Activated T-helper 1 cell treated with anti-CD3 and anti-CD28 coated beads, Interleukin-12 subunit alpha, Interleukin-12 subunit beta, Interleukin-2, Interleukin-4 antibody, amounts not matched to agents 30 ng/mL and 10 ng/mL and 1 ng/mL, durations not matched to agents 14 hours and 24 hours and 36 hours (primary cell): Measurements from ENCODE around the gene TUBB2B. TPM values are rescaled to one million over a fixed set of nuclear protein-coding genes. Genes with fewer than 3 reads are reported as not detected.
A peak's percentile ranks its signal among the peaks of the same experiment; 100 is the strongest.
"Not testable (repeated sequence)": the region's sequence is repeated elsewhere in the genome, so short reads cannot be mapped to it uniquely, and the experiment has no call there.

Source experiments
- DNase-seq: peaks from one replicate; pipeline ENCODE4 v3.0.0; 2021; ENCODE audit warnings: low spot score
- H3K27ac Mint-ChIP-seq: one replicate; pipeline ENCODE4 v1.8.0; 2021; ENCODE audit warnings: mild to moderate bottlenecking, mixed read lengths
- H3K27me3 Mint-ChIP-seq: one replicate; pipeline ENCODE4 v1.8.0; 2022; ENCODE audit warnings: mild to moderate bottlenecking, moderate library complexity, mixed read lengths; ENCODE audit not compliant: insufficient read depth
- H3K36me3 Mint-ChIP-seq: one replicate; pipeline ENCODE4 v1.8.0; 2021; ENCODE audit warnings: low read depth, mixed read lengths
- H3K4me1 Mint-ChIP-seq: one replicate; pipeline ENCODE4 v1.8.0; 2021; ENCODE audit warnings: low read depth, mixed read lengths
- H3K4me3 Mint-ChIP-seq: one replicate; pipeline ENCODE4 v1.8.0; 2021; ENCODE audit warnings: mild to moderate bottlenecking, moderate library complexity, mixed read lengths
- H3K9me3 Mint-ChIP-seq: one replicate; pipeline ENCODE4 v1.8.0; 2021; ENCODE audit warnings: mixed read lengths
- intact Hi-C: fragments of 100-400 bp; cut with micrococcal nuclease; formaldehyde crosslinking; loops from one replicate; pipeline ENCODE4 v1.15.1; 2024
- total RNA-seq: library from RNA; stranded (reverse); gene quantifications from 2 replicates; pipeline ENCODE4 v1.2.3, GENCODE V29; 2022

TUBB2B gene
- total RNA-seq, 1 donor from 2014 or later: 0.57 TPM

DNA sequence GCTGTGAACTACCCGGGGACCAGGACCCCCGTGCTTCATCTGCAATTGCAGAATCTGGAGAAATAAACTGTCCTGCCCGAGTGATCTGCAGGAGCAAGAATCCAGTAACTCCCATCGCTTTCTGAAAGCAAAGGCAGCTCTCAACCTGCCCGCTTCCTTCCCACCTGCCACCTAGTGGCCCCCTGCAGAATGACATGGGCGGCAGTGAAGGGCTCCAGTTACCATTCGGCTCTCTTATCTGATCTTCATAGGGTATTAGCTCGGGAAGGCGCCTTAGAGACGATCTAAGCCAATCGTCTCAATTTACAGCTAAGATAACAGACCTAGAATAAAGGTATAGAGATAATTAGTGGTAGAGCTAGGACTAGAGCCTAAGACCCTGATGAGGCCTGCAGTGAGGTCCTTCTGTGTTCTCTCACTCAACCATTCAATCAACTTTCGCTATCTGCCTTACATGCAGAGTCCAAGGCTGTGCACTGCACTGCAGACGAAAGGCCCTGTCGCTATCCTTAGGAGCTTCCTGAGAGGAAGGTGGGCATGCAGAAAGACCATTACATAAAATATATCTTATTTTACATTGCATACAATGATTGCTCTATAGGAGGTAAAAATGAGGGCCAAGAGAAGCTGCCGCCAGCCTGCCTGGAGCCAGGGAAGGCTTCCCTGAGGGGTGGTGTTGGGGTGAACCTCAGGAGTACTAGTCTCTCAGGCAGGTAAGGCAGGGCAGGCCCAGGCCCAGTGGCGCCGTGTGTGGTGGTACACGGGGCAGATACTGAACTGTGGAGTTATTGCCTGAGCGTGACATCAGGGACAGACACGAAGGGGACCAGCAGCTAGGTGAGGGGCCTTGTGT is 24.2 kb upstream of the TUBB2B start:
- Mint-ChIP-seq H3K36me3 (no peaks in the 10 kb centered on the region), H3K27ac (no peak overlapping the region), H3K4me3 (no peak overlapping the region), H3K9me3 (peaks cover 4% of the 10 kb centered on the region), H3K4me1 (peaks cover 14% of the 10 kb centered on the region), H3K27me3 (peaks cover 30% of the 10 kb centered on the region)
- intact Hi-C loops: loop anchor here (1.0 kb wide), 1 partner anchor 125 kb away; no protein-coding TSS in a partner anchor
- peak; percentile 75 for DNase-seq

DNA sequence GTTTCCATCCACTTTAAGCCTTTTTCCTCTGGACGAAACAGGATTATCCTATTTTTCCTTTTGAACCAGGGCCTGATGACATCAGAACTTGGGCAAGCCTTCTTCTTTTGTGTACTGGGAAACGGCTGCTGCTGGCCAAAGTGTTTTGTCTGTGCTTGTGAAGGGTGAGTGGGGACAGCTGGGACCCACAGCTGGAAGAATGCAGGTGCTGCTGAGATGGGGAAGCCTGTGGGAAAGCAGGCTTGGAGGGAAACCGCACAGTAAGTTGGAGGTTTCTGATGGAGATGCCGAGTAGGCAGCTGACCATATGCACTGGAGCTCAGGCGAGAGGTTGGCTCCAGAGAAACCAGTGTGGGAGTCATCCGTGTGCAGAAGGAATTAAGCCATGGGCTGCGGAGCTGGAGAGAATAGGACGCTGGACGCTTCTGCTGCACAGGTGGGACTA is 22.8 kb upstream of the TUBB2B start:
- Mint-ChIP-seq H3K27me3 (peaks cover 35% of the 10 kb centered on the region), H3K4me3 (no peak overlapping the region), H3K36me3 (no peaks in the 10 kb centered on the region), H3K4me1 (peaks cover 14% of the 10 kb centered on the region), H3K27ac (no peak overlapping the region), H3K9me3 (peaks cover 4% of the 10 kb centered on the region)
- no peak for DNase-seq
- intact Hi-C loops: no loop called here

DNA sequence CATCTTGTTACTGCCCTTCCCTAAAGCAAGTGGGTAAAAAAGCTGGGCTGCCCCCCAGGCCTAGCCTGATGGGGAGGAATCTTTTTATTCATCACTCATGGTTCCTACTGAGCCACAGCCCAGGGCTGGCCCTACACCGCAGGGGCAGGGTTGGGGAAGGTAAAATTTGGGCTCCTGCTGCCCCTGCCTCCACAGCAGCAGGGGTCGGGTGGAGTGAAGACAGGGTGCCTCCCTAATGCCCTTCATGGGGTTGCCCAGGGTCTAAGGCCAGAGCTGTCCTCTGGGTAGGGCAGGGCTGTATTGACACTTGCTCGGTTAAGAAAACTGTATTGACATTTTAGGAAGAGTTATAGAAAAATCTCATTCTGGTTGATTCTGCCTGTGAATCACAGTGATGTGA is 22.4 kb upstream of the TUBB2B start:
- DNase-seq: no peak
- H3K27ac Mint-ChIP-seq: no peak overlapping the region
- peaks cover 14% of the 10 kb centered on the region for H3K4me1 Mint-ChIP-seq
- H3K4me3 Mint-ChIP-seq: no peak overlapping the region
- H3K27me3 Mint-ChIP-seq: peaks cover 34% of the 10 kb centered on the region
- peaks cover 4% of the 10 kb centered on the region for H3K9me3 Mint-ChIP-seq
- intact Hi-C loops: no loop called here
- H3K36me3 Mint-ChIP-seq: no peaks in the 10 kb centered on the region

DNA sequence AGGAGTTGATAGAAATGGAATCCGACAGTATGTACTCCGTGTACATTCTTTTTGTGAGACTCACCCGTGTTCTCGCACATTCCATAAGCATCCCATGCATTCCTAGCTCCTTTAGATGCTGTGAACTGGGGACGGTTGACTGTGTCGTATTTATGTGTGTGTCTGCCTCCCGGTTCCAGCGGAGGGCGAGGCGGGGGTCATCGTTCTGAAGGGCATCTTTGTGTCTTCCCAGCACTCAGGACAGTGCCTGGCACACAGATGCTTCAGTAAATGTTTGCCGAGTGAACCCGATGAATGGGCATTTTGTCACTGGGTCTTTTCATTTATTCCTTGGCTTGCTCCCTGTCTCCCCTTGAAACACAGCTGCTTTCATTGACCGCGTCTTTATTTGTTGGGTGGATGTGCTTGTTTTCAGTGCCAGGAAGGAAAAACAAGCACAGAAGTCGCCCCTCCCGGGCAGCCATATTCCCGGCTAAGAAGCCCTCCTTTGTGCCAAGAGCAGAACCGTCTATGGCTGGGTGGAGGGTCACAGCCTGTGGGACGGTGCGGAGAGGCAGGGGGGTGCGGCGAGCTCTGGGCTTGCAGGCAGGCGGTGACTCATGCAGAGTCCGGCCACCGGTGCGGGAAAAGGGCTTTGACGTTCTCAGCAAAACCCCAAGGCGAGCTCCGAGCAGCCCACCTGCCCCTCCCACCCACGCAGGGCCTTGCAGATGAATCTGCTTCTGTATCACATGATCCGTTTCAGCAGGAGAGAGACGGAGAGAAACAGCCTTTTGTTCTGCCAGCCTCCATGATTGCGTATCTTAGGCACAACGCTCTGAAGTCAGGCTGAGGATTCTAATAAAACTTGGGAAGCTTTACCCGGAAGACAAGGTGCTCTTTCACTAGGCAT is 20.0 kb upstream of the TUBB2B start:
- H3K27me3 Mint-ChIP-seq: peaks cover 36% of the 10 kb centered on the region
- H3K4me1 Mint-ChIP-seq: peaks cover 14% of the 10 kb centered on the region
- H3K36me3 Mint-ChIP-seq: no peaks in the 10 kb centered on the region
- no peak for DNase-seq
- no peak overlapping the region for H3K27ac Mint-ChIP-seq
- intact Hi-C loops: no loop called here
- no peaks in the 10 kb centered on the region for H3K9me3 Mint-ChIP-seq
- H3K4me3 Mint-ChIP-seq: no peak overlapping the region

DNA sequence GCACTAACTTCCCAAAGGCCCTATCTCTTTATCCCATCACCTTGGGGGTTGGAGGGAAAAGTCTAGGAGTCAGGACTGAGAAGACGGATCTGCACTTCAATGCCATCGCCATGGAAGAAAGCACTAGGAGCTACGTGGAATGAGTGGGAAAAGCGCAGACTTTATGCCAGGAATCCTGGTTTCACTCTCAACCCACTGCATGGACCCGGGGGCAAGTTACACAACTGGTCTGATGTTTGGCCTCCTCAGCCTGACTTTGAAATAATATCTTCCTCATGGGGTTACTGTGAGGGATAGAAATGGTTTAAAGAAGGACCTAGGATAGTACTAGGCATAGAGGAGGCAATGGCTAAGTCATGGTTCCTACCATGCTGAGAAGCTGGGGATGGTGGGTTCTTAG is 17.8 kb upstream of the TUBB2B start:
- no peaks in the 10 kb centered on the region for H3K36me3 Mint-ChIP-seq
- no peaks in the 10 kb centered on the region for H3K9me3 Mint-ChIP-seq
- intact Hi-C loops: no loop called here
- H3K4me1 Mint-ChIP-seq: no peaks in the 10 kb centered on the region
- H3K27ac Mint-ChIP-seq: no peak overlapping the region
- peaks cover 35% of the 10 kb centered on the region for H3K27me3 Mint-ChIP-seq
- H3K4me3 Mint-ChIP-seq: no peak overlapping the region
- no peak for DNase-seq

DNA sequence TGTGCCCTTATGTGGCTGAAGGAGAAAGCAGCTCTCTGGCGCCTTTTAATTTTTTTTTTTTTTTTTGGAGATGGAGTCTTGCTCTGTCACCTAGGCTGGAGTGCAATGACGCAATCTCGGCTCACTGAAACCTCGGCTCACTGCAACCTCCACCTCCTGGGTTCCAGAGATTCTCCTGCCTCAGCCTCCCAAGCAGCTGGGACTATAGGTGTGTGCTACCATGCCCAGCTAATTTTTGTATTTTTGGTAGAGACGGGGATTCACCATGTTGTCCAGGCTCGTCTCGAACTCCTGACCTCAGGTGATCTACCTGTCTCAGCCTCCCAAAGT is 17.3 kb upstream of the TUBB2B start:
- H3K36me3 Mint-ChIP-seq, H3K27ac Mint-ChIP-seq, H3K4me3 Mint-ChIP-seq, intact Hi-C loops, H3K4me1 Mint-ChIP-seq, DNase-seq, H3K9me3 Mint-ChIP-seq: not testable (repeated sequence)
- peaks cover 34% of the 10 kb centered on the region for H3K27me3 Mint-ChIP-seq

DNA sequence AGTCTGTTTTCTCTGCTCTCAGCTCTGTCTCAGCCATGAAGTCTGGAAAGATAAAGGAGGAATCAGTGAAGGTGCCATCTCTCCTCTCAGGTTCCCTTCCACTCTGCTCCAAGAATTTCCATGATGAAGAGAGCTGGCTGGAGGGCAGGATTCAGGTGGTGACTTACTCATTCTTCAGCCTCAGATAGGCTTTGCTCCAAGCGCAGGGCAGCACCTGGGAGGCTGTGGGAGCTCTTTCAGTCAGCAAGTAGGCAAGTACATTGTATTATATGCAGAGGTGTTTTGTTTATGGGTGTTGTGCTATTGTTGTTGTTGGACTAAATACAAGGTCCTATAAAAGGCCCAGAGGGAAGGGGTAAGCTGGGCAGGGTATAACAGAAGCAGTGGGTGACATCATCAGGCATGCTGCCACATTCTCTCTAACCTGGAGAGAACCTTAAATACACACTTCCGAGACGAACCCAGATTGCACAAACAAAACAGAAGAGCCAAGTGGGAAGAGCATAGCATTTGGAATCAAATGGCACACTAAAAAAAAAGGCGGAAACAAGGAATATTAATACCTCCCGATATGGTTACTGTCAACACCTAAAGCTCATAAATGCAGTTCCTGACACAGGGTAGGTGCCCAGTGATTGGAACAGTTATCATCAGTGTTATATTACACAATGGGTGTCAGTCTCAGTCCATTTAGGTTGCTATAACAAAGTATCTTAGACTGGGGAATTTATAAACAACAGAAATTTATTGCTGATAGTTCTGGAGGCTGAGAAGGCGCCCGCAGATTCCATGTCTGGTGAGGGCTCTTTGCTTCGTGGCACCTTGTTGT is 16.8 kb upstream of the TUBB2B start:
- no peak for DNase-seq
- Mint-ChIP-seq H3K4me3 (no peak overlapping the region), H3K27me3 (peaks cover 34% of the 10 kb centered on the region), H3K36me3 (no peaks in the 10 kb centered on the region), H3K27ac (no peak overlapping the region), H3K9me3 (no peaks in the 10 kb centered on the region), H3K4me1 (no peaks in the 10 kb centered on the region)
- intact Hi-C loops: no loop called here

DNA sequence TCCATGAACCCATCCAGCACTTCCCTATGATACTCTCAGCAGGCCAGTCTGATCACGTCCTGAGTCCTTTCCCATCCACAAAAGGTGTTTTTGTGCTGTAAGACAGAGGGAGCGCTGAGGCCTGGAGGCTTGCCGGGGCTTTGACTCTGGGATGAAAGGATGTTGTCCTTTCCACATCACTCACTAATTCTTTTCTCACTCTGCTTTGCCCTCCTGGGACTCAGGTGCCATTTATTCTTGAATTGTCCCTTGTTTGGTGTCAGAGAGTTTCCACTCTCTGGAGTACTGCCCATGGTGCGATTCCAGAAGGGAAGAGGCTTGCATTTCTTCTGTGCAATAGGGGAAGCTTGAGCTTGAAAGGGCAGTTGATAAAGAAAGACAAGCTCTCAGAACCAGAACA is 15.3 kb upstream of the TUBB2B start:
- no peaks in the 10 kb centered on the region for H3K9me3 Mint-ChIP-seq
- intact Hi-C loops: no loop called here
- H3K27ac Mint-ChIP-seq: no peak overlapping the region
- DNase-seq: no peak
- H3K4me1 Mint-ChIP-seq: no peaks in the 10 kb centered on the region
- peaks cover 34% of the 10 kb centered on the region for H3K27me3 Mint-ChIP-seq
- no peak overlapping the region for H3K4me3 Mint-ChIP-seq
- H3K36me3 Mint-ChIP-seq: no peaks in the 10 kb centered on the region

DNA sequence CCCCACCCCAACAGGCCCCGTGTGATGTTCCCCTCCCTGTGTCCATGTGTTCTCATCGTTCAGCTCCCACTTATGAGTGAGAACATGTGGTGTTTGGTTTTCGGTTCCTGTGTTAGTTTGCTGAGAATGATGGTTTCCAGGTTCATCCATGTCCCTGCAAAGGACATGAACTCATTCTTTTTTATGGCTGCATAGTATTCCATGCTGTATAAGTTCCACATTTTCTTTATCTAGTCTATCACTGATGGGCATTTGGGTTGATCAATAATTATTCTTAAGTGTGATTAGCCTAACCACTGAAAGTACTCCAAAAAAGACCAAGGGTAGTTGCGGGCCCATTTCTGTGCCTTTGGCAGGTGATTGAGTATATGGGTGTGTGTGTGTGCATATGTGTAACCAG is 14.3 kb upstream of the TUBB2B start:
- intact Hi-C loops, H3K4me3 Mint-ChIP-seq, DNase-seq, H3K9me3 Mint-ChIP-seq, H3K4me1 Mint-ChIP-seq, H3K36me3 Mint-ChIP-seq, H3K27ac Mint-ChIP-seq: not testable (repeated sequence)
- H3K27me3 Mint-ChIP-seq: peaks cover 42% of the 10 kb centered on the region

DNA sequence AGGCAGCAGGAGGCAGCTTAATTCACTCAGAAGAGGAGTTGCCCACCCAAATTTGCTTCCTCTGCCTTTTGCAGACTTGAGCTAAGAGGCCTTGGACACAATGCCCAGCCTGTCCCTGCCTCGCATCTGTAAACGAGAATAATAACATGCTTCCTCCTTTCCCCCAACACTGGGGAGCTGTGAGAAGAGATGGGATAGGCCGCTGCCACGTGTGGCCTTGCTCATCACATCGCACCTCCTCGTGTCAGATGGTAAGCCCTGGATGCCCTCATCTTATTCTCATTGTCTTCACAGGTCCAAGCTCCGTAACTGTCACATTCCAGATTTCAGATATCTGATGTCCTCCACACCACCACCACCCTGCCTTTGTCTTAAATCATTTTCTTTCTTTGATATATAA is 13.1 kb upstream of the TUBB2B start:
- intact Hi-C loops: no loop called here
- H3K4me1 Mint-ChIP-seq: no peaks in the 10 kb centered on the region
- no peak overlapping the region for H3K4me3 Mint-ChIP-seq
- DNase-seq: no peak
- no peak overlapping the region for H3K27ac Mint-ChIP-seq
- H3K36me3 Mint-ChIP-seq: no peaks in the 10 kb centered on the region
- H3K9me3 Mint-ChIP-seq: no peaks in the 10 kb centered on the region
- peaks cover 50% of the 10 kb centered on the region for H3K27me3 Mint-ChIP-seq

DNA sequence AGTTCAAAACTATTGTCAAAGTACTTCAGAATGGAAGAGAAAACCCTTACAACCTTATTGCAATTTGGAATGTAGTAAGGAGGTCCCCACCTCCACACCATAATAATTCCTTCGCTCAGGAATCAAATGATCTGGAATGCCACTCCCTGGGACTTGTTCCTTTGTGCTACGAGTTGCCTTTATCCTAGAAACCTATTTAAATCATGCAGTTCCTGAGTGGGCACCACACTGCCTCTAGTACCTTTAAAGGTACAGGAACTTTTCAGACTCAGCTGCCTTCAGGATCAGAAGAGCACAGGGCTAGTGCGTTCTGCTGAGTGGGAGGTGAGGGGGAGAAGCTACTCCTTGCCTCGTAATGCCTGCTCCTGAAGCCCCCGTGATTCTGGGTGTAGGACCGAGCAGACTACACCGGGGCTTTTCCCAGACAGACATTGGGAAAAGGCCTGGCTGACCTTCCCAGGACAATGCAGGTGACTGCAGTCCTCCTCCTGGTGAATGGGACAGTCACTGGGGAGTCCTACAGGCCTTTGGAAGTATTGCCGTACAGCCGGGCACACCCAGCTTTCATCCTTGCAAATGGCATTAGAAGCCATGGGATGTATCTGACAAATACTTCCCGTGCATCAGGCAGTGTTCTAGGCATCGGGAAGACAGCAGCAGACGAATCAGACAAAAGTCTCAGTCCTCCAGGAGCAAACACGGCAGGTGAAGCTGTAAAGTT is 11.8 kb upstream of the TUBB2B start:
- H3K4me3 Mint-ChIP-seq: no peak overlapping the region
- H3K36me3 Mint-ChIP-seq: no peaks in the 10 kb centered on the region
- intact Hi-C loops: no loop called here
- no peak for DNase-seq
- no peak overlapping the region for H3K27ac Mint-ChIP-seq
- no peaks in the 10 kb centered on the region for H3K9me3 Mint-ChIP-seq
- H3K27me3 Mint-ChIP-seq: peaks cover 50% of the 10 kb centered on the region
- no peaks in the 10 kb centered on the region for H3K4me1 Mint-ChIP-seq
